T-helper 9 cell (primary cell): ENCODE results near the gene BCAR3.
"Not testable (repeated sequence)": the region's sequence is repeated elsewhere in the genome, so short reads cannot be mapped to it uniquely, and the experiment has no call there.

Experiments used
- DNase-seq: peaks from one replicate; pipeline ENCODE4 v3.0.0-alpha.2; 2020

BCAR3 gene

DNA sequence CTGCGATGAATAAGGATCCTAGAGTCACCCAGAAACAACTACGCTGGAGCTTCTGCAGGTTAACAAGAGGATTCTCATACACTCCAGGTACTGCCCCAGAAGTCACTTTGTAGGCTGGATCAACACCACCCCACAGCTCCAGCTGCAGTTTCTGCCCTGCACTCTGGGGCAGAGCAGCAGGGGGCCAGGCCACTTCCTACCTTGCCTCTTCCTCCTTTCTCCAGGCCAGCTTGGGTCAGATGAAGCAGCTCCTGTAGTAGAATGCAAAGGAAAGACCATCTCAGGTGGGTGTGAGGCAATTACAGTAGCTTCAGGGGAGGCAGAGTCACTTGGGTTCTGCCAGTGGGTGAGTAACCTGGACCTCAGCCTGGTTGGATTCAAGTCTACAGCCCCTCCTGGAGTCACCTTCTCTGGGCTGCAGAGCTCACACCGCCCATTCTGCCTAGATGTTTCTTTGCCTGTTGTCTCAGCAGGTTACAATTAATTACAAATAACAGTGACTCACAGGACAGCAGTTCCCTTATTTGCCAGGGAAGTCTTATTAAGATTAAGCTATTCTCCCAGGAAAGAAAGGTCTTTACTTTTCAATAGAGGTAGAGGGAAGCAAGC lies 24.4 kb upstream of the BCAR3 start:
- no peak for DNase-seq

DNA sequence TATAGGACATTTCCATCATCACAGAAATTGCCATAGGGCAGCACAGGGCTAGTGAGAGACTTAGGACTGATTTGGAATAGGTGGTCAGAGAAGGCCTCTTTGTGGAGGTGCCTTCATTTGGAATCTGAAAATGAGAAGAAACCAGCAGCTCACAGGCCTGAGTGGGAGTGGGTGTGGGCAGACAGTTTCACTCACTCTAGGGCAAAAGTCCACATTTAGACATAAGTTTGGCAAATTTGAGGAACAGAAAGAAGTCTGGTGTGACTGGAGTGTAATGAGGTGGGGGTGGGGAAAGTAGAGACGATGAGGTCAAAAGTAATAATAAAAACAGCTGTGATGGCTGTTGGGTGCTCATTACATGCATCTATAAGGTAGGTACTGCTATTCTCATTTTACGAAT lies 22.4 kb upstream of the BCAR3 start:
- no peak for DNase-seq

- no peak for DNase-seq
Observed at GRCh38 chr1:93703643-93704042, 22.0 kb upstream of the BCAR3 start.

DNA sequence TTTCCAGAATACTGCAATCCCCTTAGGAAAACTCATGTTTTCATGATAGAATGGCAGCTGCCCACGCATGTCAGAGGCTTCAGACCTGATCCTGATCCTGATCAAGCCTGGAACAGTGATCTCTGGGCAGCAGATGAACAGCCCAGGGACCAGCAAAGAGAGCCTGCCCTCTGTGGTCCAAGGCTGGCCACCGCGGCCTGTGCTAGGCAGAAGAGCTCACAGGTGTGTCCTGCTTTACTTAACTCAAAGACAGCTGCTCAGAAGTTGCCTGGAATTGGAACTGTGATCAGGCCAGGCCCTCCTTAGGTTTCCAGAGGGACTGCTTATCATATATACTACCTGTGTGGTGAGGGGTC lies 21.2 kb upstream of the BCAR3 start:
- no peak for DNase-seq

DNA sequence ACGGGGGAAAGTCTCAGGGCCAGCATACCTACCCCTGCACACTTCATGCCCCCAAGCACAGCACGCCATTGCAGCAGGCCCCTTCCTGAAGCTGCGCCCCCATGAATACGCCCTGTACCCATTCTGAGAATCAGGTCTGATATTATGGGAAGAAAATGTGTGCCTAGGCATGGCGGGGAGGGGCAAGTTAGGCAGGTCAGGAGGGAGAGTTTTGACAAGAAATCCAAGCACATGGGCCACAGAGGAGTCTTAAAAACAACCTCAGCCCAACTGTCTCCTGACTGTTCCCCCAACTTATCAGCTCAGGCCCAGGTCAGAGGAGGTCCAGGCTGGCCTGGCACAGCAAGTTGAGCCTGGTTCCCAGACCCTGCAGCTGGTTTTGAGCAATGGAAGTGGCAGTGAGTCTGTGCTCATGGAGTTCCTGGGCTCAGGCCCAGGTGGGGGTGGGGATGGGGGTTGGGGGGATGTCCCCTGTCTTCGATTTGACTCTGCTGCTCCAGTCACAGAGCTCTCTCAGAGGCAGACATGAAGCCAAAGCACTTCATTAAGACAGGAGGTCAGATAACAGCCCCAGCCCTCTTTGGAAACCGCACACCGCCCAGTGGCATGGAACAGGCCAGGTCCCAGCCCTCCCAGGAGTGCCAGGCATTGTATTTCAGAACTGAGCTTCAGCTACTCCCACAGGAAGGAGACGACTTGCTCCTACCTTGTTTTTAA lies 20.6 kb upstream of the BCAR3 start:
- no peak for DNase-seq

- no peak for DNase-seq
Observed at GRCh38 chr1:93701629-93702028, 20.0 kb upstream of the BCAR3 start.

GRCh38 chr1:93700532-93701469 lies 19.2 kb upstream of the BCAR3 start:
- DNase-seq, result no peak

DNA sequence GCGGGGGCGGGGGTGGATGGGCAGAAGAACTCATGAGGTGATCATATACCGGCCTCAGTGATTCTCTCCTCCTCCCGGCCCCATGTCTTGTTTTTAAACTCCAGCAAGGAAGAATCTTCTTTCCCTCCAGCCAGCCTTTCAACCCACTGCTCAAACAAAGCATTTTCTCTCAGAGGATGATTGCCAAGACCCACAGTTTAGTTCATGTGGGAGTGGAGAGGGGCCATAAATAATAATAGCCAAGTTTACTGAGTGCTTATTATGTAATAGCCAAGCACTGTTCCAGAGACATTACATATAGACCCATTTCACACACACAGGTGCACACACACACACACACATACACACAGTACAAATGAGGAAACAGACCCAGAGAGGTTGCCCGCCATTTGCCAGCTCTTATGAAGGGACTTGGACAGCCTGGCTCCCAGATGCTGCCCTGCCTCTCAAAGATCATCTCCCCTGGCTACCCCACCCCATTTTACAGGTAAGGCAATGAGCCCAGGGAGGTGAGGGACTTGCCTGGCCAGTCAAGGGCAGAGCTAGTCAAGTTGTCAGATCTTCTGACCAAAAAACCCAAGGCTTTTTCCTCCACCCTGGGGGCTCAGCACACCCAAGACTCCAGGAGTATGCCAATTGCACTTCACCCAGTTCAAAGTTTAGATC lies 18.0 kb upstream of the BCAR3 start:
- DNase-seq, result no peak

DNA sequence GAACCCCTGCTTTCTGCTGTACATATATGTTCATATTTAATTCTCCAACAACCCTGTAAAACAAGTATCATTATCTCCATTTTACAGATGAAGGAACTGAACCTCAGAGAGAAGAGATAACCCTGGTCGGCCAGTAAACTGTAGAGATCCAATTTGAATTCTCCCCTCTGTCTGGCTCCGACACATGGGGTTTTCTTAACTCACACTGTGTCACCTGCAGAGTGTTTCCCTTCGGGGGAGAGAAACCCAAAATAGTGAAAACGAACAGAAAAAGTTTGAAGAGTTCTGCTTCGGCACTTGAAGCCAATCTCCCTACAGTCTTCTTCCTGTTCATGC lies 17.4 kb upstream of the BCAR3 start:
- DNase-seq, result no peak

GRCh38 chr1:93698329-93699048 lies 16.9 kb upstream of the BCAR3 start:
- no peak for DNase-seq

- DNase-seq, result not testable (repeated sequence)
Observed at GRCh38 chr1:93697566-93697965, 15.9 kb upstream of the BCAR3 start.

GRCh38 chr1:93695411-93696005 lies 13.9 kb upstream of the BCAR3 start:
- no peak for DNase-seq

DNA sequence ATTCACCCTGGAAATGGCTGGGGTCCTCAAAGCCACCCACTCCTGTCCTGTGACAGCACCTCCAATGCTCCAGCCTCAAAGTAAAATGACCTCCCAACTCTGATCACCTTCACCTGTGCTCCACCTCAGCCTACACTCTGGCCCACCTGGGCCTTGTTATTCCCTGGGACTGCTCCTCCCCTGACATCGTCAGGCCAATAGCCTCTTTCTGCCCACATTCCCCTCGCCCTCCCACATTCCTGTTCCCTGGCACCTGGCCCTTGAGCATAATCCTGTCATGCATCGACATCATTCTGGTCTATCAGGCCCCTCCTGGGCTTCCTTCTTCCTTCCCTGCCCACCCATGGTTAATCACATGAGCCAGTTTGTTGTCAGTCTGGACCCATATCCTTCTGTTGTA lies 13.2 kb upstream of the BCAR3 start:
- no peak for DNase-seq

DNA sequence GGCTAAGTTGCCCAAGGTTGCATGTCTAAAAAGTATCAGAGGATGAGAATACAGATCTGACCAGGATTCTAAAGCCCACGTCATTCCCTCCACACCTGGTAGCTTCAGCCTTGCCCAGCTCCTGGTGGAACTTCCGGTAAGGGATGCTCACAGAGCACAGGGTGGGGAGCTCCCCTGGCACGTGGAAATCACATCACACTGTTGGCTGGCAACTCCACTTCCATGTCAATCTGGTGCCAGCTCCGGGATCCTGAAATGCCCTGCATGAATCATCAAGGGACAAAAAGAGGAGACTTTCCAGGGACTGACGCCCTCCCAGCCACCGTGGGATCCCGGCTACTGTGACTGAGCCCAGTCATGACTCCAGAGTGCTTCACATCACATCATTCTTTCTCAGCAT lies 12.4 kb upstream of the BCAR3 start:
- DNase-seq, result no peak

DNA sequence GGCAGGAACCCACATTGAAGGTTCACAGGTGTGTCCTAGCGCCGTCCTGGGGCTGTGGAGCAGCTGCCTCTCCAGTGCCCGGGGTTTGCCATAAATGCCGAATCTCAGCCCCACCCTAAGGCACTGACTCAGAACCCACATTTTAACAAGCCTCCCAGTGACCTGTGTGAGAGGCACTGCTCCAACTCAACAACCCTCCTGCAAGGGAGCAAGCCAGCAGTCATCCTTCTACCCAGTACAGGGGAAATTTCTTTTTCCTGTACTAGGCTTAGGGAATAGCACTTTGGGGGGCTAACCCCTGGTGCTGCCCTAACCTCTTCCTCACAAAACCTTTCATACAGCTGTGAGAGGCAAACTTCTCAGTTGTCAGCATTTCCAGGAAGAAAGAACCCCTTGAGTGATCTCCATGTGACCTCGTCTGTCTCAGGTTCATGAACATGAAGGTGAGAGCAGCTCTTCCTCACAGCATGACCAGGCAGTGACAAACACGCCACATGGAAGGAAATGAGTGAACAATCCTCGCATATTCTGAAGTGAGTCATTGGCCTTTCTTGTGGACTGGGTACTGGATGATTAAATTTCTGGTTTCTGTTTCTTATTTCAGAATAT lies 11.4 kb upstream of the BCAR3 start:
- DNase-seq, result no peak

DNA sequence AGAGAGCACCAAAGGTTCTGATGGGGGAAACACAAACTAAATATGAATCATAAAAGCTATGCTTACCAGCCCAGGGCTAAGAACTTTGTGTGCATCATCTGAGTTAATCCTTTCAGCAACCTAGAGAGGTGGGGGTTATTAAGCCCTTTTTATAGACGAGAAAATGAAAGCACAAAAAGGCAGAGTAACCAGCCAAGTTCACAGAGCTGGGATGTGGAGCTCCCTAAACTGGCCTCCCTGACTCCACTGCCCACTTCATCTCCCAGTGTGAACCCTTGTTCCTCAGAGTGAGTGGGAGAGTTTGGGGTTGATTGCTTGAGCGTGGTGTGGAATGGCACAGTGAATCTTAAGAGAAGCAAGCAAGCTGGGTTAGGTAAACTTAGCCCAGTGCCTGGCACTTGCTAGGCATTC lies 10.8 kb upstream of the BCAR3 start:
- DNase-seq, result no peak

- DNase-seq, result no peak
Observed at GRCh38 chr1:93692026-93692425, 10.4 kb upstream of the BCAR3 start.

DNA sequence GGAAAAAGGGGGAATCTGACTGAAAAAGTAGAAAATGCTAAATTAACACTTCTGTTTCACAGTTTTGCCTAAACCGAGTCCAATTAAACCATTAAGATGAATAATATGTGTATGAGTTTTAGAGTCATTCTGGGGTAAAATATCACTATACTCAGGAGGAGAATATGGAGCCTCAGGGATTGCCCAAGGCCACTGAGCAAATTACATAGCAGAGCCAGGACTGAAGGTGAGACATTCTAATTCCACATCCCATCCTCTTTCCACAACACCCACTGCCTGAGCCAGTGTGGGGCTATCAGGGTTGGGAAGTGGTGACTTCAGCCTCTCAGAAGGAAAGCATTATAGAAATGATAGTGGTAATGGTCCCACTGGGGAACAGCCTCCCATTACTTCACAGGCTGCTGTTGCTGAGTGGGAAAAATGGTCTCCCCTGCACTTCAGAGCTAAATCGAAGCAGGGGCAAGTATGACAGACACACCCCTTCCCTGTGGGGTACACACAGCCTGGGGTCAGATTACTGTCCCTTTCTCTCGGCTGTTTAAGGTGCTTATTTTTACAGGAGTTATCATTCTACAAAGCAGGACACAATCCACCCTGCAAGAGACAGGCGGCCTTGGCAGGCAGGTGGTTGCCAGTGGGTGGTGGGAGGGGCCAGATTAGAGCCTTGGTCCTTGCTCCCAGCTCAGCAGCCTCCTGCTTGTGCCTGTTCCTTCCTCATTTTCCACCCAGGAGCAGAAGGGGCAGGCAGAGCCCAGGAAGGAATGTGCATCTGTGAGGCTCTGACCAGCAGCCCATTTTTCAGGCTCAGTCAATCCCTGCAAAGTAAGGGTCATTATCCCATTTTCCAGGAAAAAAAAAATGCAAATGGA lies 9.5 kb upstream of the BCAR3 start:
- no peak for DNase-seq

GRCh38 chr1:93690341-93690740 lies 8.7 kb upstream of the BCAR3 start:
- no peak for DNase-seq

GRCh38 chr1:93689521-93690223 lies 8.0 kb upstream of the BCAR3 start:
- no peak for DNase-seq
